B cell (primary cell): Measurements from ENCODE around the gene PIK3CA. TPM values are rescaled to one million over a fixed set of nuclear protein-coding genes. Genes with fewer than 3 reads are reported as not detected.

Experiments used
- ATAC-seq: fragments of 200-7000 bp; cut with Tn5 transposase; one replicate; pipeline ENCODE4 v1.10.0; 2021; ENCODE audit warnings: low read depth, mild to moderate bottlenecking, moderate number of reproducible peaks, moderate library complexity
- CTCF ChIA-PET: fragments of 350-600 bp; sonication (Branson Sonifier 250); formaldehyde crosslinking; loops from one replicate; lab custom pipeline; 2021; ENCODE audit warnings: antibody characterized with exemption, inconsistent platforms; lab: Charles Lee
- POLR2A ChIA-PET: fragments of 350-600 bp; sonication (Branson Sonifier 250); formaldehyde crosslinking; loops from one replicate; lab custom pipeline; 2021; ENCODE audit warnings: antibody characterized with exemption; lab: Charles Lee
- DNase-seq: peaks from one replicate; pipeline ENCODE4 v3.0.0; 2013
- H2AFZ ChIP-seq: 2 replicates; pipeline ENCODE4 v1.6.1; 2012; ENCODE audit warnings: mild to moderate bottlenecking, low read depth, low read length; ENCODE audit not compliant: insufficient read depth, poor library complexity, severe bottlenecking
- H3K27ac ChIP-seq, 2 donors: 1 replicate in 1 of 2; 2 replicates in 1 of 2; pipeline ENCODE4 v1.5.1; 2012 to 2013; ENCODE audit warnings: low read length in 2 of 2, mild to moderate bottlenecking in 2 of 2, moderate library complexity in 1 of 2
- H3K27me3 ChIP-seq, 4 experiments: fragments of 200-600 bp in 1 of 4; sonication (generic) in 1 of 4; replicated peaks in 1 of 4; 1 replicate in 2 of 4; 2 replicates in 2 of 4; pipeline versions ENCODE4 v1.6.1 to v1.7.0; 2013 to 2016; ENCODE audit warnings: low read length in 3 of 4, mild to moderate bottlenecking in 2 of 4, mixed read lengths in 1 of 4, moderate library complexity in 1 of 4; ENCODE audit not compliant: insufficient read depth in 4 of 4, control insufficient read depth in 3 of 4; ENCODE audit errors: control extremely low read depth in 1 of 4
- H3K36me3 ChIP-seq, 2 experiments: replicated peaks in 1 of 2; 1 replicate in 1 of 2; 2 replicates in 1 of 2; pipeline versions ENCODE4 v1.6.1 to v1.7.1; 2013; ENCODE audit warnings: low read length in 1 of 2; ENCODE audit not compliant: insufficient read depth in 2 of 2, control insufficient read depth in 1 of 2; ENCODE audit errors: control extremely low read depth in 1 of 2, extremely low read depth in 1 of 2
- H3K4me1 ChIP-seq, 2 donors: fragments of 200-600 bp in 1 of 2; sonication (generic) in 1 of 2; 1 replicate in 1 of 2; 2 replicates in 1 of 2; pipeline versions ENCODE4 v1.5.1 to v1.6.1; 2013 to 2017; ENCODE audit warnings: low read length in 2 of 2; ENCODE audit not compliant: control insufficient read depth in 2 of 2, insufficient read depth in 2 of 2
- H3K4me2 ChIP-seq: replicated peaks from 2 replicates; pipeline ENCODE3; 2012; ENCODE audit warnings: mild to moderate bottlenecking, low read depth, low read length; ENCODE audit not compliant: poor library complexity, severe bottlenecking
- H3K4me3 ChIP-seq, 5 experiments: fragments of 200-600 bp in 1 of 5; sonication (generic) in 1 of 5; 1 replicate in 3 of 5; 2 replicates in 2 of 5; pipeline versions ENCODE4 v1.5.1 to v1.7.0; 2011 to 2016; ENCODE audit warnings: low read length in 4 of 5, mild to moderate bottlenecking in 4 of 5, low read depth in 2 of 5, control low read depth in 1 of 5, moderate library complexity in 1 of 5; ENCODE audit not compliant: insufficient read depth in 1 of 5; ENCODE audit errors: control extremely low read depth in 1 of 5, extremely low read depth in 1 of 5
- H3K79me2 ChIP-seq: fragments of 200-600 bp; sonication (generic); one replicate; pipeline ENCODE4 v1.6.0; 2016; ENCODE audit warnings: low read length; ENCODE audit not compliant: control insufficient read depth, insufficient read depth
- H3K9ac ChIP-seq: fragments of 200-600 bp; sonication (generic); 2 replicates; pipeline ENCODE4 v1.6.1; 2017; ENCODE audit warnings: mild to moderate bottlenecking, low read length, moderate library complexity
- H3K9me3 ChIP-seq, 3 donors: one replicate each; pipeline versions ENCODE4 v1.6.1 to v1.7.1; 2013; ENCODE audit warnings: low read length in 2 of 3; ENCODE audit not compliant: control insufficient read depth in 2 of 3, insufficient read depth in 1 of 3; ENCODE audit errors: control extremely low read depth in 1 of 3
- H4K20me1 ChIP-seq: 2 replicates; pipeline ENCODE4 v1.6.0; 2012; ENCODE audit warnings: mild to moderate bottlenecking, low read length; ENCODE audit not compliant: insufficient read depth, control insufficient read depth, poor library complexity, severe bottlenecking
- H3K27ac Mint-ChIP-seq: one replicate; pipeline ENCODE4 v1.8.0; 2021; ENCODE audit warnings: mixed read lengths
- H3K27me3 Mint-ChIP-seq: one replicate; pipeline ENCODE4 v1.8.0; 2021; ENCODE audit warnings: mixed read lengths
- H3K4me1 Mint-ChIP-seq: one replicate; pipeline ENCODE4 v1.8.0; 2021; ENCODE audit warnings: mixed read lengths
- H3K4me3 Mint-ChIP-seq: one replicate; pipeline ENCODE4 v1.8.0; 2021; ENCODE audit warnings: mixed read lengths
- H3K9me3 Mint-ChIP-seq: one replicate; pipeline ENCODE4 v1.8.0; 2022; ENCODE audit warnings: mixed read lengths; ENCODE audit not compliant: insufficient read depth
- CTCF ChIP-seq: fragments of 200-600 bp; IDR thresholded peaks from one replicate; pipeline ENCODE4 v1.8.0; 2022; ENCODE audit warnings: antibody characterized with exemption, mild to moderate bottlenecking
- EZH2 ChIP-seq: IDR thresholded peaks from 2 replicates; pipeline ENCODE4 v1.6.1; 2012; ENCODE audit warnings: borderline replicate concordance, low read depth, mild to moderate bottlenecking, moderate library complexity, low read length; ENCODE audit not compliant: insufficient read depth, poor library complexity, severe bottlenecking
- WGBS: methylation state at CpG from one replicate; pipeline ENCODE4 v1.1.5; 2013; ENCODE audit warnings: missing lambda C conversion rate; ENCODE audit not compliant: insufficient coverage; 5-methylcytosine and 5-hydroxymethylcytosine counted together
- intact Hi-C: fragments of 100-400 bp; cut with micrococcal nuclease; formaldehyde crosslinking; loops from one replicate; pipeline ENCODE4 v1.10.0; 2022
- polyA plus RNA-seq: library from polyadenylated mRNA; depleted of rRNA; stranded (reverse); fragments of >200 nt; gene quantifications from 2 replicates; pipeline ENCODE4 v1.2.3, GENCODE V29; 2012
- total RNA-seq, 2 donors: library from RNA; stranded (reverse); fragments of 120-200 nt in 1 of 2; gene quantifications; 1 replicate in 1 of 2; 2 replicates in 1 of 2; pipeline versions ENCODE4 v1.2.3 to v1.2.4, GENCODE V29; 2013 to 2022

Gene PIK3CA
- total and polyA plus RNA-seq, 2 donors (not counting 1 experiment from before 2014, with no cell fraction given): 6.4 to 61.8 TPM

DNA sequence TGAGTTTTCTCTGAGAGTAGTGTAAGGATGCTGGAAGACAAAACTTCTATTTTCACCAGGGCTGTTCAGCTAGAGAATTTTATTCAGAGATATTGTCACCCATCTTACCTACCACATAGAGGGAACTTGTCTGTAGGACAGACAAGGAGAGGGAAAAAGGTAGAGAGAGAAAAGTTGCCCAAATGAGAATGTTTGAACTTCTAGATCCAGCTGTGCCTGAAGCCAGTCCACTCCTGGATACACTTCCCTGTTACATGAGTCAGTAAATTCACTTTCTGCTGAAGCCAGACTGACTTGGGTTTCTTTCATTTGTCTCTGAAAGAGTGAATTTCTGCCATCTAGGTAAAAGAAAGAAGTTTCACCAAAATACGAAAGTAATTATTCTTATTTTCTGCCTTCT lies 130.0 kb downstream of the PIK3CA start:
- TF ChIP-seq EZH2: no peak
- no peak for TF ChIP-seq CTCF
- Histone ChIP-seq H3K4me2 (no peak overlapping the region), H3K9me3 (no peaks in the 10 kb centered on the region), H2AFZ (no peak overlapping the region), H3K4me3 (no peak overlapping the region), H3K36me3 (no peaks in the 10 kb centered on the region), H3K4me1 (no peaks in the 10 kb centered on the region), H3K79me2 (no peaks in the 10 kb centered on the region), H3K27me3 (peaks cover 0 to 6% (median 3%) of the 10 kb centered on the region in 4 experiments), H3K9ac (no peak overlapping the region), H4K20me1 (no peaks in the 10 kb centered on the region), H3K27ac (no peak overlapping the region)
- intact Hi-C loops: no loop called here
- DNase-seq (no peak), ATAC-seq (no peak)
- Mint-ChIP-seq H3K9me3 (no peaks in the 10 kb centered on the region), H3K4me3 (no peak overlapping the region), H3K27me3 (peaks cover 14% of the 10 kb centered on the region), H3K27ac (no peak overlapping the region), H3K4me1 (no peaks in the 10 kb centered on the region)
- ChIA-PET CTCF (no interaction called here), POLR2A (no interaction called here)
- no CpG with 5 or more reads among the region's 1 CpG for WGBS

DNA sequence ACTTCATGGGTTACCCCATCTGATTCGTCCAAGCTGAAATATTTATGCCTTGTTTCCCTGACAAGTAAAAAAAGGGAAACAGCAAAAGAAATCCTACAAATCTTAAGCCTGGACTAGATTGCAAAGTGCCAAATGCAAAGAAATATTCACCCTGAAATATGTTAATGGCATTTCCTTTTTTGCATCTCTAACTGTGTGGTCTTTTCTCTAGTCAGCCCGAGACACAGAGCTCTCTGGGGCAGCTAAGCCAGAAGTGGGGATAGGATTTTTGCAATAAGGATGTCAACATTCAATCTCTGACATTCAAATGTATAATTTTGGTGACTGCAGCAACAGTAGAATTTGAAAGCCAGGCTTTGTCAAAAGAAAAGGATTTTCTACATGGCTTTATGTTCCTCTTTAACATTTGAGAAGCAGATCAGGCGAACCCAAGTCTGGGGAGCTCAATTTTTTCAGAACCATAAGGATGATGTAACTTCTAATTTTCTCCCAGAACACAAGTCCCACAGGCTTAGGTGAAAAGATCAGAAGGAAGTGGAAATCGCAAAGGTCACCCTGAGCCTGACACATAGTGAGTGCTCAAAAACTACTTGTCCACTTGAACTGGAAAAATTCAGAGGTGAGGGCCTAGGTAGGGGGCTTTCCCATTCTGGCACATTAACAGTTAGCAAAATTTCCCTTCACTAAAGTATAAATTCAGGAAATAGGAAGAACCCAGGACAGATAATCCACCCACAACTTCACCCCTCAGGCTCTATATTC lies 131.0 kb downstream of the PIK3CA start:
- no peak overlapping the region for H3K9ac ChIP-seq
- Mint-ChIP-seq H3K9me3 (no peaks in the 10 kb centered on the region), H3K4me3 (no peak overlapping the region), H3K27ac (no peak overlapping the region), H3K4me1 (no peaks in the 10 kb centered on the region), H3K27me3 (peaks cover 14% of the 10 kb centered on the region)
- H2AFZ ChIP-seq: no peak overlapping the region
- no peak overlapping the region for H3K27ac ChIP-seq
- WGBS: no CpG with 5 or more reads among the region's 4 CpGs
- no peak for ATAC-seq
- intact Hi-C loops: no loop called here
- H3K27me3 ChIP-seq: peaks cover 0 to 6% (median 3%) of the 10 kb centered on the region in 4 experiments
- H3K4me1 ChIP-seq: no peaks in the 10 kb centered on the region
- no peak for DNase-seq
- H3K4me3 ChIP-seq: no peak overlapping the region
- no peaks in the 10 kb centered on the region for H3K36me3 ChIP-seq
- no peaks in the 10 kb centered on the region for H3K79me2 ChIP-seq
- POLR2A ChIA-PET: no interaction called here
- no peaks in the 10 kb centered on the region for H3K9me3 ChIP-seq
- no peaks in the 10 kb centered on the region for H4K20me1 ChIP-seq
- no peak overlapping the region for H3K4me2 ChIP-seq
- no peak for TF ChIP-seq EZH2
- no peak for TF ChIP-seq CTCF
- CTCF ChIA-PET: no interaction called here
